NCI-H2029 (cell line): ENCODE data around the gene LDHAL6B.
"Not testable (repeated sequence)": the region's sequence is repeated elsewhere in the genome, so short reads cannot be mapped to it uniquely, and the experiment has no call there.

Experiments used
- DNase-seq: peaks from one replicate; lab custom pipeline; 2025; lab: John Stamatoyannopoulos, UW

The LDHAL6B gene

GRCh38 chr15:59206623-59207183 is at the start of gene LDHAL6B:
TSS of gene LDHAL6B (plus strand) at chr15:59206843. CDS start at chr15:59206941, 98 bp downstream.
- DNase-seq: no peak

- no peak for DNase-seq
Observed at GRCh38 chr15:59157396-59157795, 49.2 kb upstream of the LDHAL6B start.

- no peak for DNase-seq
Observed at GRCh38 chr15:59157840-59158700, 48.6 kb upstream of the LDHAL6B start.

GRCh38 chr15:59158701-59159034 is 48.0 kb upstream of the LDHAL6B start:
- DNase-seq: peak; percentile 58

GRCh38 chr15:59159210-59159609 is 47.4 kb upstream of the LDHAL6B start:
- DNase-seq: no peak

- peak; percentile 33 for DNase-seq
Observed at GRCh38 chr15:59160880-59161593, 45.6 kb upstream of the LDHAL6B start.

GRCh38 chr15:59162080-59162479 is 44.6 kb upstream of the LDHAL6B start:
- not testable (repeated sequence) for DNase-seq

GRCh38 chr15:59165726-59166125 is 40.9 kb upstream of the LDHAL6B start:
- no peak for DNase-seq

- DNase-seq: no peak
Observed at GRCh38 chr15:59166166-59166565, 40.5 kb upstream of the LDHAL6B start.

GRCh38 chr15:59166601-59167265 is 39.9 kb upstream of the LDHAL6B start:
- DNase-seq: no peak

GRCh38 chr15:59168536-59168935 is 38.1 kb upstream of the LDHAL6B start:
- DNase-seq: no peak

- no peak for DNase-seq
Observed at GRCh38 chr15:59169251-59169708, 37.4 kb upstream of the LDHAL6B start.

- peak; percentile 68 for DNase-seq
Observed at GRCh38 chr15:59170295-59171066, 36.2 kb upstream of the LDHAL6B start.

GRCh38 chr15:59171067-59171397 is 35.6 kb upstream of the LDHAL6B start:
- DNase-seq: no peak

GRCh38 chr15:59172289-59172901 is 34.2 kb upstream of the LDHAL6B start:
- no peak for DNase-seq

GRCh38 chr15:59173194-59173593 is 33.4 kb upstream of the LDHAL6B start:
- DNase-seq: no peak

GRCh38 chr15:59174151-59174834 is 32.4 kb upstream of the LDHAL6B start:
- no peak for DNase-seq

GRCh38 chr15:59174835-59175831 is 31.5 kb upstream of the LDHAL6B start:
- DNase-seq: peak; percentile 51

- DNase-seq: no peak
Observed at GRCh38 chr15:59176653-59177316, 29.9 kb upstream of the LDHAL6B start.
